Liver (tissue), 9 donors: Measurements from ENCODE around the gene CACNA2D1. TPM values are rescaled to one million over a fixed set of nuclear protein-coding genes. Genes with fewer than 3 reads are reported as not detected.

ENCODE experiments used
- DNase-seq: peaks from one replicate; pipeline ENCODE4 v3.0.0-alpha.2; 2017; ENCODE audit warnings: low spot score
- H3K27ac ChIP-seq, 2 donors: one replicate each; pipeline ENCODE4 v1.7.0; 2013; ENCODE audit warnings: inconsistent platforms in 2 of 2, low read length in 2 of 2, control low read depth in 1 of 2, low read depth in 1 of 2, mild to moderate bottlenecking in 1 of 2
- H3K27me3 ChIP-seq, 4 donors: one replicate each; pipeline versions ENCODE4 v1.6.1 to v1.7.0; 2013; ENCODE audit warnings: low read length in 3 of 4, inconsistent platforms in 1 of 4, mild to moderate bottlenecking in 1 of 4, moderate library complexity in 1 of 4; ENCODE audit not compliant: control insufficient read depth in 4 of 4, insufficient read depth in 4 of 4
- H3K36me3 ChIP-seq, 4 donors: one replicate each; pipeline versions ENCODE4 v1.6.1 to v1.7.0; 2013; ENCODE audit warnings: low read length in 3 of 4, mild to moderate bottlenecking in 3 of 4, low read depth in 1 of 4, moderate library complexity in 1 of 4; ENCODE audit not compliant: control insufficient read depth in 4 of 4, insufficient read depth in 3 of 4
- H3K4me1 ChIP-seq, 4 donors: one replicate each; pipeline versions ENCODE4 v1.6.1 to v1.7.0; 2013; ENCODE audit warnings: low read length in 3 of 4, mild to moderate bottlenecking in 3 of 4, moderate library complexity in 1 of 4; ENCODE audit not compliant: control insufficient read depth in 4 of 4, insufficient read depth in 4 of 4
- H3K4me3 ChIP-seq, 3 donors: one replicate each; pipeline versions ENCODE4 v1.6.1 to v1.7.0; 2013; ENCODE audit warnings: low read length in 3 of 3, control low read depth in 1 of 3, low read depth in 1 of 3, mild to moderate bottlenecking in 1 of 3
- H3K9ac ChIP-seq, 2 donors: one replicate each; pipeline ENCODE4 v1.7.0; 2013; ENCODE audit warnings: low read length in 2 of 2, mild to moderate bottlenecking in 2 of 2, moderate library complexity in 2 of 2, control low read depth in 1 of 2, low read depth in 1 of 2
- H3K9me3 ChIP-seq, 4 donors: one replicate each; pipeline versions ENCODE4 v1.6.1 to v1.7.0; 2013; ENCODE audit warnings: low read length in 3 of 4; ENCODE audit not compliant: control insufficient read depth in 4 of 4
- CTCF ChIP-seq: fragments of 150-350 bp; IDR thresholded peaks from 2 replicates; pipeline ENCODE4 v1.5.1; 2017; ENCODE audit warnings: improper control_type of control experiment, low read depth, low read length; ENCODE audit not compliant: missing input control
- EGR1 ChIP-seq, 2 donors: IDR thresholded peaks; 2 replicates each; pipeline ENCODE4 v1.6.1; 2016 to 2018; ENCODE audit warnings: antibody characterized with exemption in 2 of 2, low read depth in 2 of 2
- FOXA1 ChIP-seq: IDR thresholded peaks from 2 replicates; pipeline ENCODE4 v1.6.1; 2016; ENCODE audit warnings: antibody characterized with exemption
- FOXA2 ChIP-seq: IDR thresholded peaks from 2 replicates; pipeline ENCODE4 v1.6.1; 2016; ENCODE audit warnings: antibody characterized with exemption
- GABPA ChIP-seq, 2 donors: IDR thresholded peaks in 1 of 2; conservative IDR thresholded peaks in 1 of 2; 2 replicates each; pipeline ENCODE4 v1.6.1; 2016; ENCODE audit warnings: antibody characterized with exemption in 2 of 2, mild to moderate bottlenecking in 1 of 2, moderate library complexity in 1 of 2
- HNF4A ChIP-seq, 2 donors: conservative IDR thresholded peaks; 2 replicates each; pipeline ENCODE4 v1.6.1; 2016; ENCODE audit warnings: antibody characterized with exemption in 2 of 2, mild to moderate bottlenecking in 2 of 2
- HNF4G ChIP-seq: IDR thresholded peaks from 2 replicates; pipeline ENCODE4 v1.6.1; 2016; ENCODE audit warnings: antibody characterized with exemption
- JUND ChIP-seq, 2 donors: IDR thresholded peaks; 2 replicates each; pipeline ENCODE4 v1.6.1; 2016; ENCODE audit warnings: antibody characterized with exemption in 2 of 2
- RAD21 ChIP-seq, 2 donors: IDR thresholded peaks; 2 replicates each; pipeline ENCODE4 v1.6.1; 2016; ENCODE audit warnings: antibody characterized with exemption in 2 of 2, mild to moderate bottlenecking in 2 of 2
- REST ChIP-seq: IDR thresholded peaks from 2 replicates; pipeline ENCODE4 v1.6.1; 2016; ENCODE audit warnings: antibody characterized with exemption, mild to moderate bottlenecking
- RXRA ChIP-seq, 2 donors: IDR thresholded peaks; 2 replicates each; pipeline ENCODE4 v1.6.1; 2017 to 2018; ENCODE audit warnings: antibody characterized with exemption in 2 of 2, mild to moderate bottlenecking in 1 of 2
- SP1 ChIP-seq: IDR thresholded peaks from 2 replicates; pipeline ENCODE4 v1.6.1; 2018; ENCODE audit warnings: antibody characterized with exemption, mild to moderate bottlenecking
- TAF1 ChIP-seq: conservative IDR thresholded peaks from 2 replicates; pipeline ENCODE4 v1.6.1; 2016; ENCODE audit warnings: antibody characterized with exemption, mild to moderate bottlenecking
- YY1 ChIP-seq: IDR thresholded peaks from 2 replicates; pipeline ENCODE4 v1.6.1; 2016; ENCODE audit warnings: antibody characterized with exemption, mild to moderate bottlenecking
- ZBTB33 ChIP-seq: IDR thresholded peaks from 2 replicates; pipeline ENCODE4 v1.6.1; 2016; ENCODE audit warnings: antibody characterized with exemption
- WGBS: extraction: QIAGEN DNeasy Blood & Tissue Kit; methylation state at CpG from one replicate; pipeline ENCODE4 v1.1.7; 2013; 5-methylcytosine and 5-hydroxymethylcytosine counted together
- polyA plus RNA-seq, 2 donors: library from polyadenylated mRNA; stranded (reverse) in 1 of 2; unstranded in 1 of 2; fragments of 200-250 nt in 1 of 2; fragments of >200 nt in 1 of 2; fragmentation: Nextera tagmentation in 1 of 2; extraction: Ambion mirVana in 1 of 2; gene quantifications; one replicate each; pipeline versions ENCODE4 v1.2.1 to v1.2.3, GENCODE V29; 2013 to 2015
- total RNA-seq, 2 donors: library from RNA; depleted of rRNA; stranded (reverse); fragments of >200 nt; gene quantifications; one replicate each; pipeline ENCODE4 v1.2.3, GENCODE V29; 2014
- TF ChIP-seq, protein P1 (sequence below): IDR thresholded peaks from 2 replicates; pipeline ENCODE4 v1.6.1; 2016; ENCODE audit warnings: antibody characterized with exemption
- TF ChIP-seq, protein P2 (sequence below): IDR thresholded peaks from 2 replicates; pipeline ENCODE4 v1.6.1; 2016; ENCODE audit warnings: antibody characterized with exemption
- donor health status: healthy.
- donor health status: healthy.
- donor health status: healthy.
- donor health status: healthy.
- donor health status: healthy.

Gene CACNA2D1
- total and polyA plus RNA-seq, 4 donors = 0.42 to 2.3 (median 0.94) TPM

- no peak for DNase-seq
- Histone ChIP-seq H3K4me3 (no peak overlapping the region), H3K9ac (no peak overlapping the region), H3K27me3 (peaks cover 0 to 2% (median 1%) of the 10 kb centered on the region in 4 donors), H3K36me3 (no peaks in the 10 kb centered on the region), H3K27ac (no peak overlapping the region), H3K9me3 (no peaks in the 10 kb centered on the region), H3K4me1 (no peaks in the 10 kb centered on the region)
- WGBS = 42% methylated on average over 1 of the region's 1 CpG
- TF ChIP-seq JUND (IDR thresholded peaks at IDR 0.05) (no peak), FOXA1 (no peak), TAF1 (no peak), HNF4G (no peak), RAD21 (IDR thresholded peaks at IDR 0.05) (no peak), YY1 (no peak), REST (no peak), HNF4A (conservative IDR thresholded peaks at IDR 0.05) (no peak), EGR1 (IDR thresholded peaks at IDR 0.05; ENCODE audit: low read depth in 2 of 2) (no peak), CTCF (no peak), RXRA (IDR thresholded peaks at IDR 0.05) (no peak)
- TF ChIP-seq, protein P1, sequence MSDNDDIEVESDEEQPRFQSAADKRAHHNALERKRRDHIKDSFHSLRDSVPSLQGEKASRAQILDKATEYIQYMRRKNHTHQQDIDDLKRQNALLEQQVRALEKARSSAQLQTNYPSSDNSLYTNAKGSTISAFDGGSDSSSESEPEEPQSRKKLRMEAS = no peak
- TF ChIP-seq, protein P2, sequence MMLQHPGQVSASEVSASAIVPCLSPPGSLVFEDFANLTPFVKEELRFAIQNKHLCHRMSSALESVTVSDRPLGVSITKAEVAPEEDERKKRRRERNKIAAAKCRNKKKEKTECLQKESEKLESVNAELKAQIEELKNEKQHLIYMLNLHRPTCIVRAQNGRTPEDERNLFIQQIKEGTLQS = no peak
These were observed 280.0 kb downstream of the CACNA2D1 start for GRCh38 chr7:82163586-82163985.

DNA sequence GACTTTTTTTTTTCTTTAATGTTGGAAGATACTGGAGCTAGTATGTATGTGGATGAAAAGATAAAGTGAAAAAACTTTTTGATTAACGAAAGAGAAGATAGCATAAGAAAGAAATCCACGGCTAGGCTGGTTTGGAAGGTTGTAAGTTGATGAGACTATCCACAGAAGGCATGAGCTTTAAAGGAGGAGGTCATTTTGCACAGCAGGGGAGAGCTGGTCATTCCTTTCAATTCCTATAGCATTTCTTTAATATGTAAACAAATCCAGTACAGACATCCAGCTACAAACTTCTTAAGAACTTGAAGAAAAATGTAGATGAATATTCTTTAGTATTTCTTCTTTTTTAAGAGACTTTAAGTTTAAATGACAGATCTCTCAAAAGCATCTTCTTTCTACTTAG is 281.3 kb downstream of the CACNA2D1 start:
- DNase-seq = no peak
- H3K27ac ChIP-seq = no peak overlapping the region
- no peak overlapping the region for H3K9ac ChIP-seq
- TF ChIP-seq GABPA (IDR thresholded peaks at IDR 0.05 in 1 of 2, conservative IDR thresholded peaks at IDR 0.05 in 1 of 2) (no peak), SP1 (no peak), ZBTB33 (no peak), RXRA (IDR thresholded peaks at IDR 0.05) (no peak), HNF4G (no peak), HNF4A (conservative IDR thresholded peaks at IDR 0.05) (no peak), FOXA2 (no peak)
- TF ChIP-seq, protein P1 = no peak
- WGBS = 53% methylated on average over 2 of the region's 2 CpGs
- no peaks in the 10 kb centered on the region for H3K4me1 ChIP-seq
- H3K9me3 ChIP-seq = no peaks in the 10 kb centered on the region
- H3K4me3 ChIP-seq = no peak overlapping the region
- no peaks in the 10 kb centered on the region for H3K36me3 ChIP-seq
- peaks cover 0 to 2% (median 0%) of the 10 kb centered on the region in 4 donors for H3K27me3 ChIP-seq
